ENCODE measurements around the gene TAF8.

TAF8 gene

DNA sequence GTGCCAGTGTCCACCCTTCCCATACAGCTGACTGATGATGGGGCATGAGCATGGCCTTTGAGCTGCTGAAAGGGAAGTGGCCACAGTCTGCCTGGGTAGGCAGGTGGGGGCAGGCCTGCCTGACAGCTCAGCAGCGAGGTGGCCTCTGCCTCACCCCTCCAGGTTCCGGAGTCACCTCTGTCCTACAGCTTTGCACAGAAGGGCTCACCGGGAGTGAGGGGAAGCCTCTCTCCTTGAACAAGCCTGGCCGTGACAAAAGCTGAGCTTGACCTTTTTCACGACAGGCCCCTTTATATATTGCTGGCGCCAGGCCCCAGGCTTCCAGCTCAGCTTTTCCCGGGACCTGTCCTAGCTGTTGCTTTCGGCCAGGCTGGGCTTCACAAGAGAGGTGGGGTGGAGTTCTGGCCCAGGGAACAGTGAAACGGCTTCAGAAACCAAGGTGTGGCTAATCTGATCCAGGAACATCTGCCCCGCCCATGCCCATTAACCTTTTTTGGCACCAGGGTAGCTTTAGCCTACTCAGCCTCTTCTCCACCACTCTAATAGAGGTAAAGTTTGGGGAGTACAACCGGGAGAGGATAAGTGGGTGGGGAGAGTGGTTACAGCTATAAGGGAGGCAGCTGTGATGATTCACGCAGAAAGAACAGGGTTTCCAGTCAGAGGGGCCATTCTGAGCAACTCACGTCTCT lies 49.2 kb downstream of the TAF8 start:
- Histone ChIP-seq H3K27me3 (ENCODE audit: control insufficient read depth, low read length) (no peaks in the 10 kb centered on the region), H3K4me3 (ENCODE audit: low read length) (no peak overlapping the region), H3K4me2 (ENCODE audit: low read length) (no peak overlapping the region), H4K20me1 (ENCODE audit: control insufficient read depth, insufficient read depth, low read depth, low read length) (no peaks in the 10 kb centered on the region), H3K9me3 (ENCODE audit: control insufficient read depth, insufficient read depth, low read length) (no peaks in the 10 kb centered on the region), H3K36me3 (ENCODE audit: control insufficient read depth, low read length) (no peaks in the 10 kb centered on the region), H3K4me1 (ENCODE audit: control insufficient read depth, low read length) (peaks cover 7% of the 10 kb centered on the region), H3F3A (ENCODE audit: control insufficient read depth, insufficient read depth) (no peaks in the 10 kb centered on the region), H3K27ac (ENCODE audit: low read depth, low read length) (no peak overlapping the region), H3K79me2 (ENCODE audit: control insufficient read depth, low read length) (no peaks in the 10 kb centered on the region), H3K9me2 (replicated peaks; ENCODE audit: control insufficient read depth, low read length) (no peaks in the 10 kb centered on the region)
- no peak for TF ChIP-seq EZH2phosphoT487 (IDR thresholded peaks at IDR 0.05; ENCODE audit: borderline replicate concordance, low read length)
- TF ChIP-seq, protein P1, sequence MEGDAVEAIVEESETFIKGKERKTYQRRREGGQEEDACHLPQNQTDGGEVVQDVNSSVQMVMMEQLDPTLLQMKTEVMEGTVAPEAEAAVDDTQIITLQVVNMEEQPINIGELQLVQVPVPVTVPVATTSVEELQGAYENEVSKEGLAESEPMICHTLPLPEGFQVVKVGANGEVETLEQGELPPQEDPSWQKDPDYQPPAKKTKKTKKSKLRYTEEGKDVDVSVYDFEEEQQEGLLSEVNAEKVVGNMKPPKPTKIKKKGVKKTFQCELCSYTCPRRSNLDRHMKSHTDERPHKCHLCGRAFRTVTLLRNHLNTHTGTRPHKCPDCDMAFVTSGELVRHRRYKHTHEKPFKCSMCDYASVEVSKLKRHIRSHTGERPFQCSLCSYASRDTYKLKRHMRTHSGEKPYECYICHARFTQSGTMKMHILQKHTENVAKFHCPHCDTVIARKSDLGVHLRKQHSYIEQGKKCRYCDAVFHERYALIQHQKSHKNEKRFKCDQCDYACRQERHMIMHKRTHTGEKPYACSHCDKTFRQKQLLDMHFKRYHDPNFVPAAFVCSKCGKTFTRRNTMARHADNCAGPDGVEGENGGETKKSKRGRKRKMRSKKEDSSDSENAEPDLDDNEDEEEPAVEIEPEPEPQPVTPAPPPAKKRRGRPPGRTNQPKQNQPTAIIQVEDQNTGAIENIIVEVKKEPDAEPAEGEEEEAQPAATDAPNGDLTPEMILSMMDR (IDR thresholded peaks at IDR 0.05; ENCODE audit: low read depth, low read length, poor library complexity, severe bottlenecking), result no peak

DNA sequence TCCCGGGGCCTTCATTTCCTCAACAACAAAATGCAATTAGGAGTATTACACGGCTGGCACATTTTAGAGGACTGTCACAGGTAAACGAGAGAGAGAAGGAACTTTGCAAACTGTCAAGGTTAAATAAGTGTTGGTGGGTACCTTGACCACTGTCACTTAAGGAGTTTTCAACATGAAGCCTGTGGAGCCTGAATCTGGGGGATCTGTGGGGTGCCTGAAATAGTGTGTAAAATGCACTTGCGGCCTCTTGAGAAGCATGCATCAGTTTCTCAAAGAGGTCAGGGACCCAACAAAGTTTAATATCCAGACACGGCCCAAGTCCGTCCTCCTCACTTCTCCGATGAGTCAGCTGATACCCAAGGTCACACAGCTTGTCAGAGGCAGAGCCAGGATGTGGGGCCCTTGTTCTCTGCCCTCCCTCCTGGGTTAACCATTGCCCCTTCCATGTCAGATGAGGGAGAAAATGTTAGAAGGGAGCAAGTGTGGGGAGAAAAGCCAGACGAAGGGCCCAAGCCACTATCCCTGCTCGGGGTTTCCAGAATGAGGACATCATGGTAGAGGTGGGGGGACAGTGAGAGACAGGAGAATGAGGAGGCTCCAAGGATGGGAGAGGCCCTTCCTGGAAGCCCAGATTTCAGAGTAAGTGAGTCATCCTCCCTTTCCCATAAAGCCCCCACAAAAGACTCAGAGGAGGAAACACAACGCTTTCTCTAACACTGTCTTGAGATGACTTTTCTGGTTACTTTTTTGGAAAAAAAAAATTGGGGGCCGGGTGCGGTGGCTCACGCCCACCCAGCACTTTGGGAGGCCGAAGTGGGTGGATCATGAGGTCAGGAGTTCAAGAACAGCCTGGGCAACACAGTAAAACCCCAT lies 49.9 kb downstream of the TAF8 start:
- Histone ChIP-seq H3K4me3 (ENCODE audit: low read length) (no peak overlapping the region), H3F3A (ENCODE audit: control insufficient read depth, insufficient read depth) (no peaks in the 10 kb centered on the region), H3K4me2 (ENCODE audit: low read length) (no peak overlapping the region), H3K36me3 (ENCODE audit: control insufficient read depth, low read length) (no peaks in the 10 kb centered on the region), H3K27me3 (ENCODE audit: control insufficient read depth, low read length) (no peaks in the 10 kb centered on the region), H3K9me3 (ENCODE audit: control insufficient read depth, insufficient read depth, low read length) (no peaks in the 10 kb centered on the region), H3K4me1 (ENCODE audit: control insufficient read depth, low read length) (peaks cover 12% of the 10 kb centered on the region), H4K20me1 (ENCODE audit: control insufficient read depth, insufficient read depth, low read depth, low read length) (no peaks in the 10 kb centered on the region), H3K27ac (ENCODE audit: low read depth, low read length) (no peak overlapping the region), H3K79me2 (ENCODE audit: control insufficient read depth, low read length) (no peaks in the 10 kb centered on the region), H3K9me2 (replicated peaks; ENCODE audit: control insufficient read depth, low read length) (no peaks in the 10 kb centered on the region)
- TF ChIP-seq, protein P1 (IDR thresholded peaks at IDR 0.05; ENCODE audit: low read depth, low read length, poor library complexity, severe bottlenecking), result no peak
- no peak for TF ChIP-seq EZH2phosphoT487 (IDR thresholded peaks at IDR 0.05; ENCODE audit: borderline replicate concordance, low read length)

DNA sequence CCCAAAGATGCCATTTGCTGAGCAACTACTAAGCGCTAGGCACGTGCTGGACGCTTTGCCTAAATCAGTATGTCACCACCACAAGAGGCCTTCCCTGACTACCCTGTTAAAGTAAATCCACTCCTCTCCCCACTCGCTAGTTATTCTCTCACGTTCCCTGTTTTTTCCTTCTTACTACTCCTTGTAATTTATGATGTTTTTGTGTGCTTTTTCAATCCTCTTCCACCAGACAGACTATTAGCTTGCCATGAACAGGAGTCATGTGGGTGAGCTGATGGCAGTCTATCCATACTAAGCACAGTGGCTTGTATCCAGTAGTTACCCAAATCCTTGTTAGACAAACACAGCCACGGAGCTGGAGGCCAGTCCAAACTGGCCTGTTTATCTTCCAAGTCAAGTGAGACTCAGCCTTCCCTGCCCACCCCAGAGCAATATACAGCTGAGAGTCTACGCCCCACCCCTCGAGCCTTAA lies 50.9 kb downstream of the TAF8 start:
- Histone ChIP-seq H4K20me1 (ENCODE audit: control insufficient read depth, insufficient read depth, low read depth, low read length) (no peaks in the 10 kb centered on the region), H3K4me1 (ENCODE audit: control insufficient read depth, low read length) (peaks cover 12% of the 10 kb centered on the region), H3K4me2 (ENCODE audit: low read length) (no peak overlapping the region), H3K36me3 (ENCODE audit: control insufficient read depth, low read length) (no peaks in the 10 kb centered on the region), H3K27ac (ENCODE audit: low read depth, low read length) (no peak overlapping the region), H3F3A (ENCODE audit: control insufficient read depth, insufficient read depth) (no peaks in the 10 kb centered on the region), H3K9me2 (replicated peaks; ENCODE audit: control insufficient read depth, low read length) (no peaks in the 10 kb centered on the region), H3K9me3 (ENCODE audit: control insufficient read depth, insufficient read depth, low read length) (no peaks in the 10 kb centered on the region), H3K4me3 (ENCODE audit: low read length) (no peak overlapping the region), H3K27me3 (ENCODE audit: control insufficient read depth, low read length) (no peaks in the 10 kb centered on the region), H3K79me2 (ENCODE audit: control insufficient read depth, low read length) (no peaks in the 10 kb centered on the region)
- TF ChIP-seq, protein P1 (IDR thresholded peaks at IDR 0.05; ENCODE audit: low read depth, low read length, poor library complexity, severe bottlenecking), result no peak
- TF ChIP-seq EZH2phosphoT487 (IDR thresholded peaks at IDR 0.05; ENCODE audit: borderline replicate concordance, low read length), result no peak

All from DOHH2 (cell line).